HG03571 (cell line): ENCODE results near the gene CRTC2.

Experiments used
- ATAC-seq: cut with Tn5 transposase; IDR thresholded peaks from one replicate; pipeline ENCODE4 v1.9.1; 2021; ENCODE audit not compliant: unreplicated experiment

The CRTC2 gene

DNA sequence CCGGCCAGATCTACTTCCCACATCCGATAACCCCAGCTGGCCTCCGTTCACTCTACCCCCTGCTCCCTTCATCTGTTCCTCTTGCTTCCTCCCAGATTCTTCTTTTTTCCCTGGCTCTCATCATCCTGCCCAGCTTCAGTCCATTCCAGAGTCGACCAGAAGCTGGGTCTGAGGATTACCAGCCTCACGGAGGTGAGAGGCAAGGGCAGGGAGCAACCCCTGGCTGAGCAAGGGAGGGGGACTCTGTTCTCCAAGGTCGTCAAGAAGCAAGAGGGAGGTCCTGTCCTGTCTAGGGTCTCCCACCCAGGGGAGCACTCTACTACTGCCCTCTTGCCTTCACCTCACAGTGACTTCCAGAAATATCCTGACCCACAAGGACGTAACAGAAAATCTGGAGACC, 15.1 kb upstream of the CRTC2 start:
- ATAC-seq, result no peak

DNA sequence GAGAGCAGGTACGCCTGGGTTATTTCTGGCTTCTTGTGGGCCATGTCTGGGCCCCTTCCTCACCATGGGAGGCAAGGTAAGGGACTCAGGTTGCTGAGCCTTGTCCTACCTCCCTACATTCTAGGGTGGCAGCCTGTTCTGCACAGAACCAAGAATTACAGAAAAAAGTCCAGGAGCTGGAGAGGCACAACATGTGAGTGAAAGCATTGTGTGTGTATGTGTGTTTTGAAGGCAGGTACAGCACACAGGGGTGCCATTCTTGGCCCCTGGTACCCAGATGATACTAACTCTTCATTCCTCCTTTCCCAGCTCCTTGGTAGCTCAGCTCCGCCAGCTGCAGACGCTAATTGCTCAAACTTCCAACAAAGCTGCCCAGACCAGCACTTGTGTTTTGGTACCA, 14.7 kb upstream of the CRTC2 start:
- ATAC-seq, result no peak

DNA sequence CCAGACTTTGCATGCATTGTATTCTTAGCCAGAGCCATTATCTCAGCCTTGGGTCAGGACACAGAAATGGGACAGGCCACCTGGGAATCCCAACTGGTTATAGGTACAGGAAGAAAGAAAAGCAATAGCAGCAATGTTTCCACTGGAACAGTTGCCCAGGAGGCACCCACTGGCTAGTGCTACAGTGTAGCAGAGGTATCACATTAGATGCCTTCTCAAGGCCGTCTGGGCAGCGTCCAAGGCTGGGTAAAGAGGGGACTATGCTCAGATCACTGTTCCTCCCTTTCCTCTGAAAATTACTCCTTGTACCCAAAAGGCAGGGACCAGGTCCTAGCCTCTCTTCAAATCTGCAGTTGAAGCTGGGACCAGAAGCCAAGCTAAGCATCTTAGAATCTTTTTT, 11.9 kb upstream of the CRTC2 start:
- no peak for ATAC-seq

DNA sequence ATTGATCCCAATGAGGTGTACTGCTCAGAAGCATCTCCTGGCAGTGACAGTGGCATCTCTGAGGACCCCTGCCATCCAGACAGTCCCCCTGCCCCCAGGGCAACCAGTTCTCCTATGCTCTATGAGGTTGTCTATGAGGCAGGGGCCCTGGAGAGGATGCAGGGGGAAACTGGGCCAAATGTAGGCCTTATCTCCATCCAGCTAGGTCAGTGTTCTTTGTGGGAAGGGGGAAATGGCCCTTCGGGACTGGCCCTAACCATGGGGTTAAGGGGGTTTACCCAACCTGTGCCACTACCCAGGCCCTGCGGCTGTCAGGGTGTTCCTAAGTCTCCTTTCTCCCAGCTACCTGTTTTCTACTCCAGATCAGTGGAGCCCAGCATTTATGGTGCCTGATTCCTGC, 10.6 kb upstream of the CRTC2 start:
- ATAC-seq, result no peak

DNA sequence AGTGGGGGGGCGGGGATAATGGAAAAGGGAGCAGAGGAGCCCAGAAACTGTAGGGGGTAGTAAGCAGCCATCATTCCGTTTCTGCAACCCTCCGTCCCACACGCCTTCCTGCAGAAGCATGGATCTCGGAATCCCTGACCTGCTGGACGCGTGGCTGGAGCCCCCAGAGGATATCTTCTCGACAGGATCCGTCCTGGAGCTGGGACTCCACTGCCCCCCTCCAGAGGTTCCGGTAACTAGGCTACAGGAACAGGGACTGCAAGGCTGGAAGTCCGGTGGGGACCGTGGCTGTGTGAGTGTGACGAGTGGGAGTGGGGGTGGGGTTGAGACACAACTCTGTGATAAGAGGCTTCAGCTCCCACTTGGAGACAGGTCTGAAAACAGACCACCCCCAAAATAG, 10.0 kb upstream of the CRTC2 start:
- ATAC-seq, result no peak

DNA sequence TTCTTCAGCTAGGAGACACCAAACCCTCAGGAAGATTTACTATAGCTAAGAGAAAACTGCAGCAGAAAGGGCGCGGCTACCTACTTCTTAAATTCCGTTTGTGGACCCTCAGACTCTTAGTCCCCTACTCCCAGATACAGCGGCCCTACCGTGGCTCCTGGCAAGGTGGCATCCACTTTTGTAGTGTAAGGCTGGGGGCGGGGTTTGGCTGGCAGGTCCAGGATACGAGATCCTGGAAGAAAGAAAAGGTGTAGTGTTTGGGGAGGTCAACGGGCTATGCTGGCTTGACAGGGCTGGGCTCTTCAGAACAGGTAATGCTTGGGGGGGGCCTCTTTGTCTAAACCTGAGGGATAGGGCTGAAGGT, 9.6 kb upstream of the CRTC2 start:
- ATAC-seq, result no peak

DNA sequence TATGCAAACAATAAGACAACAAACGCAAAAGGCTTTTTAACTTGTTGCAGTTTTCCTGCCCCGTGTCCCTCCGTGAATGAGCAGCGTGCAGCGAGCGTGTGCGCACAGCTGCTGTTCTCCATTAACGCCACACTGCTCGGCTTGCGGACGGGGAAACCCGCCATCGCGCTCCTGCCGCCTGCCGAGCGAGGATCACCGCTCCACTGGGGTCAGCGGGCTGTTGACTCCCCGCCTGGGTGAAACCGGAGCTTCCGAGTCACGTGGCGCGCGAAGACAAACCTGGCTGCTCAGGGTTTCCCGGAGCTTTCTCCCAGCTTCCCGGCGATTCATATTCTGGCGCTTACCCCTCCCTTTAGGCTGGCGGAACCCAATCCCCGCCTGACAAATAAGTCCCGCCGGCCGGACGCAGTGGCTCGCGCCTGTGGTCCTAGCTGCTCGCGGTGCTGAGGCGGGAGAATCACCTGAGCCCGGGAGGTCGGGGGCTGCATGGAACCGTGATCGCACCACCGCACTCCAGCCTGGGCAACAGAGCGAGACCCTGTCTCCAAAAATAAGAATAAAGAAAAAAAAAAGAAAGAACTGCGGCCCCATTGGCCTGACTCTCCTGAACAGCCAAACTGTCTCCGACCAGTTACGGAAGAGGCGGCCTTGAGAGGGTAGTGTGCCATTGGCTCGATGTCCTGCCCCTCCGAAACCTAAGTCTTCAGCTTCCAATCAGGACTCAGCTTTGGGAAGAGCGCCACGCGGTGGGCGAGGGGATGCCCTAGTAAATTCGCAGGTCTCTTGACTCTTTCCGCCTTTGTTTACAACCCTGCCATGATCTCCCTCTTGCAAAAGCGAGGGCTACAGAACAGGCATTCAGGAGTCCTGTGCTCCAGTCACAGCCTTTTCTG, 8.9 kb upstream of the CRTC2 start, which contains the start of gene CREB3L4:
CREB3L4 (plus strand) TSS at position 796 of the 893 bp plus-strand sequence. CDS start 624 bp downstream, outside the sequence.
- ATAC-seq, result peak; percentile 61

DNA sequence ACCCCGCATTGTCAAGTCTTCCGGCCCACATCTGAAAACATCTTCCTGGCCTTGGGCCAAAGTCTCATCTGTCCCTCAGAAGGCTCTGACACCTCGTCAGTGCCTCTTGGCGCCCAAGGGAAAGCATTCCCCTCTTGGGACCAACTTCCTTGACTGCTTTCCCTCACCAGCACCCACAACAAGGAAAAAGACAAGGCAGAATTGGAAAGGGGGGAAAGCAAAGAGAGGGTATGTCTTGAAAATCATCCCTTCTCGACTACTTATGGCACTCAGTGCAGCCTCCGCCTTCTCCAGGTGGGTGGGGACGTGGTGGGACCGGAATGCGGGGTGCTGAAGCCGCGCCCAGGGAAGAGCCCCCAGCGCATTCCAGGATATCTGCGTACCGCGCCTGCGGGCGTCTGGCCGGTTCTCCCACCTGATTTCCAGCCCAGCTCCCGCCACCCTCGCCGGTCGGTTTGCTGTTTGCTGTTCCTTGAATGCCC, 5.5 kb upstream of the CRTC2 start:
- peak; percentile 2 for ATAC-seq

DNA sequence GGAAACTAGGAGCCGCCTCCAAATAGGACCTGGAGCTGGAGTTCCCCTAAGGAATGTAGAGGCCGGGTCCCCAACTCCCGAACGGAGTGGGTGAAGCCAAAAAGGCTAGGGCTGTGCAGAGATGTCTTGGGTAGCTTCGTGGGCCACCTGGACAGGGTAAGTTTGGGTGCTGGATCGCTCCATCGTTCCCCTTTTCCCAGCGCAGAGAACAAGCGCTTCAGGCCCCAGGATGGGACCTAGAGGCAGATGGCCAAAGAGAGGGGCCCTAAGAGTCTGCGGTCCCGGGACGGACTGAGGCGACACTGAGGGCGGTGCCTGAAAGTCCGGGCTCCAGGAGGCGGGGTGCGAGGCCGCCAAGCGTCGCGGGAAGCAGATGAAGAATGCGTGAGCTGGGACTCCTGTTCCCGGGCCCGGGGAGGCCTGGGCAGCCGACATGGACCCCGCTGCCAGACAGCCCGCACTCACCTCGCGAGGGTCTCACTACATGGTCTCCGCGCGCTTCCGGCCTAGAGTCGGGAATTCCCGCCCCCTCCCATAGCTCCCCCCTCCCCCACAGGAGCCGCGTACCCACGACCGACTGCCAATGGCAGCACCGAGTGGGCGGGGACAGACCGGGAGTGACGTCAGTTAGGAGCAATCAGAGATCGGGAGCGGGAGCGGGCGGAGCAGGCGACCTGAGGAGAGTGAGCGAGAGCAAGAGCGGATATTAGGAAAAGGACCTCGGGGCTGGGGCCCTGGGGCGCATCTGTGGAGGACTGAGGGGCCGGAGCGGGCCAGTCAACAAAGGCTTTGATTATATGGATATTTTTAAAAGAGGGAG, 4.8 kb upstream of the CRTC2 start, which contains the start of gene SLC39A1:
SLC39A1 (minus strand) TSS at position 508 of the 820 bp plus-strand sequence. CDS start 822 bp downstream, outside the sequence.
- ATAC-seq, result peak; percentile 35

DNA sequence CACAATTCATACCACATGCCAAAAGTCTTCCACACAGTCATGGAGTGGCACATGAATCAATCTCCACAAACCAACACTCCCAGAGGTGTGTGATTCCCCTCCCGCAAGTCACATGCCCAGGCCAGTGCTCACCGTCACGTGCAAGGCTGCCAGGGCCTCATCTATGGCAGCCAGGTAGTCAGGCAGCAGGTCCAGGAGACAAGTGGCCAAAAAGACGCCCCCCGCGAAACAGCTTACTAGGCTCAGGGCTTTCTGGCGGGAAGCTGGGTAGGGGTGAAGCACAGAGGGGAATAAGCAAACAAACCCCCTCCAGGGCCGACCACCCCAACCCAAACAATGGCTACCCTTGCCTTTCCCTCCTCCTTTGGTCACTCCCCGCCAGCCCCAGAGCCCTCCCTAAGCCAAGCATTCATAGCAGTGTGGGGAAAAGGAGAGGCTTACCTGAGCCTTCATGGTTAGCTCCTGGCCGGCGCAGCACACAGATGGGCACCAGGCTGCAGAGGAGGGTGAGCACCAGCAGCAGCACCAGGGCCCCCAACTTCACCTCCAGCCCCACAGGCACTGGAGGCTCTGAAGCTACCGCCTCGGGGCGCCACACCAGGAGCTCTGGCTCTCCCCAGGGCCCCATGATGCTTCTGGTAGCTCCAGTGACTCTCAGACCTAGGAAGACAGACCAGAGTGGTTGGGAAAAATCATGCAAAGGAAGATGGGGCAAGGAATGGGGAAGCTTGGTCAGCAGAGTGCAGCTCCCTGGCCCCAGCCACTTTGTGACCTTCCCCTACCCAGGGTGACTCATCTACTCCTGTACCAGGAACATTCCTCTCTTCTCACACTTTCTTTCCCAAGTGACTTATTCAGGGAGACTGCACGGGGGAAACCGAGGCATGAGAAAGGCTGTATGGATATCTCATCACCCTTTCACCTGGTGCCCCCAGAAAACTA, 3.9 kb upstream of the CRTC2 start:
- no peak for ATAC-seq

DNA sequence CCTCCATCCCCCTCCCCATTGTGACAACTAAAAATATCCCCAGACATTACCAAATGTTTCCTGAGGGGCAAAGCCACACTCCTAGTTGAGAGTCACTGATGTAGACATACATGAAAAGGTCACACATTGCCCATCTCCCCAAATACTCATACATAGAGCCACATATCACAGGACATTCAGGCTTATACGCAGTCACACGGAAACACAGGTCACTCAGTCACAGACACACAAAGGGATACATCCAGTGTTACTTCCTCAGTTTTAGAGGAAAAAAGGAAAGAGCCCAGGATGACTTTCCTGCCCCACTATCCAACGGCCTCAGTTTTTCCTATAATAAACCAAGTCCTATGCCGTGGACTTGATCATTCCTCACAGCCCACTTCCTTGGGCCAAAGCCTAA, 3.0 kb upstream of the CRTC2 start:
- no peak for ATAC-seq

DNA sequence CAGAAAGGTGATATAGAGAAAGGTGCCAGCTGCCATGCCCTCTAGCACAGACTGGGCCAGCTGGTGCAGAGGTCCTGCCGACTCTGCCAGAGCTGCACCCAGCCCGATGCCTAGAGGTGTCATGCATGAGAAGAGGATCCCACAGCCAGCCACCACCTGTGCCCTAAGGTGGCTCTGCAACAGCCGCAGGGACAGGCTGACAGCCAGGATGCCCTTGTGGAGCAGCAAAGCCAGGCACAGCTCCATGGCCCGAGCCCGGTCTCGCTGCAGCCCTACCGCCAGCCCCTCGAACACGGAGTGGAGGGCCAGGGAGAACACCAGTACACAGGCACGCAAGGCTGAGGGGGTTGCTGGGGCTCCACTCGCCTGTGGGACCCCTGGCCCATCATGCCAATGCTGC, 1.8 kb upstream of the CRTC2 start:
- ATAC-seq, result no peak

DNA sequence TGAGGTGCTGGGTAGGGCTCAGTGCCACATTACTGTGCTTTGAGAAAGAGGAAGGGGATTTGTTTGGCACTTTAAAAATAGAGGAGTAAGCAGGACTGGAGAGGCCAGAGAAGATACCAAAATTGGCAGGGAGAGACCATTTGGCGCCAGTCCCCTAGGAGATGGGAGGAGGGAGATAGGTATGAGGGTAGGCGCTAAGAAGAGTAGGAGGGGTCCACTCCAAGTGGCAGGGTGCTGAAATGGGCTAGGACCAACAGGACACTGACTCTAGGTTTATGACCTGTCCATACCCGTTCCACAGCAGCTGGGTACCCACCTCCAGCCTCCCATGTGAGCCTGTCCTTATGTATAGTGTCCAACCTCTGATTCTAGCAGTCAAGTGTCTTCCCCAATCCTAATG, 1.0 kb upstream of the CRTC2 start:
- ATAC-seq, result no peak

DNA sequence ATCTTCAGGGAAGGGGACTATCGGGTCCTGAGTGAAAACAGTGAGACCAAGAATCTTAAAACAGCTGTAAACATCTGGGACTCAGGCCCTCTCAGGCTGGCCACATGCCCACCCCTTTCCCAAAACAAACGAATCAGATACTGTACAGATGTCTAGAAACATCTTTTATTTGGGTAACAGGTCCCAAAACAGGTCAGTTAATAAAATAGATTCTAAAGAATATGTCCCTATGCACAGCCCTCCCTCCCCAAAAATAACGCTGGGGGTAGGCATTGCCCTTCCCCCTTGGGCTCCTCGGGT, 499 bp upstream of the CRTC2 start:
- peak; percentile 1 for ATAC-seq

DNA sequence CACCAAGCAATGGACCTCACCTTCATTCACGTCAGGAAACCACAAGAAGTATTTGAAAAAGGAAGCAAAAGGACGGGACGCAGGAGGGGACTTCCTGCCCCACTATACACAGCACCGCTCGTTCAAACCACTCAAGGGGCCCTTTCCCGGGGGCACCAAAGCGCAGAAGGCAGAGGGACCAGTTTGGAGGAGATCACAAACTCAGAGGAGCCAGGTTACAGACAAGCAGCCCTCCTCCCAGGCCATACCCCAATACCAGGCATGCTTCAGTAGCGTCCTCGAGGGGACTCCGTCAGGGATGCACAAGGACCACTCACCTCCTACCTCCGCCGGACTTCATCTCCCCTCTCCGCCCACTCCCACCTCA, 685 bp downstream of the CRTC2 start:
- peak; percentile 25 for ATAC-seq

DNA sequence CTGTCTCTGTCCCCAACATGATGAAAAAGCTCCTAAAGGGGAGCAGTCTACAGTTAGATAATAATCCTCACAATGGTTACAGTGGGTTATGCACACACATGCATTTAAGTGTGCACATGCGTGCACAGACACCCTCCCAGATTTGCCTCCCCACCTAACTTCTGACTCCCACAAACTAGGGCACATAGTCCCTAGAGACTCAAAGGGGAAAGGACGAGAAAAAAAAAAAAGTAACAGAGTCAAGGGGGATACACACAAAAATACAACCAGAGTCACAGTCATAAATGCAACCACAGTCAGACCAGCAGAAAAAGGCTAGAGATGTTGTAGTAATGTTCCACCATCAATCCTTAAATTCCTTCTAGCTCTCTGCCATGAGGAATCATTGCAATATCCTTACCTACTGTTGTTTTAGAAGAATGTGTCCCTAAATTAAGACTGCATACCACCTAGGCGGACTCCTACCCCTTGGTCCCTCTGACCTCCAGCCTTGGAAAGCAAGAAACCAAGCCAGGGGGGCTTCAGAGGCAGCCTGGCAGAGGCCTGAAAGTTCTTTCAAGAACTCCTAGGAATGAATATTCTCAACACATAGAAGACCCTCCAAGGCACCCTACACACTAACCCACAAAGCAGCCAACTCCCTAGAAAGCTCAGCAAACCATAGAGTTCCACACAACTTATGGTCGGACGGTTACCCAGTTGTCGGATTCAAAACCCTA, 1.3 kb downstream of the CRTC2 start:
- no peak for ATAC-seq

DNA sequence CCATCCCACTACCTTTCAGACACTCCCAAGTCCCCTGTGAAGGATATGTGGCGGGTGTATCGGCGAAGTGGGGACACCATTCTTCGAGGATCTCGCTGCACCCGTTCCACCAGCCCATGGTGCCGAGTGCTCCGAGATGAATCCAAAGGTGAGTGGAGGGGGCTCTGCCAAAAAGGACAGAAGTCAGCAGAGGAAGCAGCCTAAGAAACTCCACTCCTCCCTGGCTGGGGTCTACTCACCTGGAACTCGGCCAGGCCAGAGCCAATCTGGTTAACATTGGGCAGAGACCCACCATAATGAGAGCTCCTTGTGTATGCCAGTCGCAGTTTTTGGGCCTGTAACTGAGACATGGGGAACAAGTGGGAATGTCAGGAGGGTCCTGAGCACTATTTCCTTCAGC, 3.6 kb downstream of the CRTC2 start:
- no peak for ATAC-seq

DNA sequence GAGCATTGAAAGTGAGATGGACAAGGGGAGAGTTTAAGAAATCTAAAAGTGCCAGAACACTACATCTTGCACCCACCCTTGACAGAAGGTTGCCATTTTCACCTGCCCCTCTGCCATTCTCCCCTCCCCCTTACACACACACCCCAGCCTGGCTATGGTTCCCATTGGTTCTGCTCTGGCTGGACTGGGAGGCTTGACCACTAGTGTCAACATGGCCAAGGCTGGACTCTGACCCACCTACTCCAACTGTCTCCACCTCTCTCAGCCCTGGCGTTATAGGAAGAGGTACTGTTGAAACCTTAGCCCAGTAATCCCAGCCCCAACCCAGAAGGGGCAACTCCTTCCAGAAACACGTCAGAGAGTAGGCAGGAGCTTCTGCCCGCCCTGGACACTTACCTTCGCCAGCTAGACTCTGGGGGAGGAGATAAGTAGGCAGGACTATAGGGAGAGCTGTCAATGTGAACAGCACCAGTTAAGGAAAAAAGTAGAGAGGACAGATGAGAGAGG, 4.5 kb downstream of the CRTC2 start:
- no peak for ATAC-seq

DNA sequence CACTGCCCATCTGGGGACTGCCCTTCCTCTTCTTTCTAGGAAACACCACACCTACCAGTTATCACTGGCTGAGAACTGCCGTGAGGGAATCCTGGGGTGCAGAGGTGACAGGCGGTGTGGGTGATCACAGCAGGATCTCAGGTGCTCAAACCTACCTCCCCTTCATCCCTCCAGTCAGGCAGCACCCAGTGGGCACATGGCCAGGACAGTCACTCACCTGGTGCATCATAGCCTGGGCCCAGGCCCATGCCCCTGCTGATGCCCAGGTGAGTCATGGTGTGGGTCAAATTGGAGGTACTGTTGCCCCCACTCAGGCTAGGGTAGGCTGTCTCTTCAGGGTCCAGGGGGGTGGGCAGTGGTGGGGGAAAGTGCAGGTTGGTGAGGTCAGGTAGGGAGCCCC, 6.6 kb downstream of the CRTC2 start:
- no peak for ATAC-seq

DNA sequence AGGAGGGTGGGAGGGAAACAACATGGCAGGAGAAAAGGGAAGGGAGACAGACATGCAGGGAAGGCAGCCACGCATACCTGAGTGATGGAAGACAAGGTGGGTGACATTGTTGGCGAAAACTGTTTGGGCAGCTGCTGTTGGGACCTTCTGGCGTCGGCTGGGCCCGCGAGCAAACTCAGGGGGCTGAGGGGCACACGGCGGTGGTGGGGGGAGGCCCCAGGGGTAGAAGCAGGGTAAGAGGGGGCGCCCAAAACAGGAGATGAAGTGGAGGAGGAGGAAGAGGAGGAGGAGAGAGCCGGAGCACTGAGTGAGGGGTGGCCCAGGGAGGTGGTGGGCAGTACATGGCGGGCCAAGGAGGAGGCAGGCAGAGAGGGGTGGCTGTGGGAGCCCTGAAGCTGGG, 7.2 kb downstream of the CRTC2 start:
- no peak for ATAC-seq
